Esophagus muscularis mucosa (tissue), 3 donors: ENCODE measurements around the gene MEF2D.

Experiments used
- POLR2AphosphoS5 ChIP-seq, 2 donors: sonication (generic); formaldehyde crosslinking; IDR thresholded peaks; one replicate each; pipeline ENCODE4 v1.6.1; 2017; ENCODE audit warnings: antibody characterized with exemption in 2 of 2
- TF ChIP-seq, protein P1 (sequence below), 3 experiments: fragments of 200-600 bp in 2 of 3; fragments of 450-650 bp in 1 of 3; sonication (generic) in 2 of 3; IDR thresholded peaks; one replicate each; pipeline ENCODE4 v1.5.1; 2017 to 2019; ENCODE audit warnings: antibody characterized with exemption in 3 of 3, mild to moderate bottlenecking in 2 of 3, moderate library complexity in 1 of 3

DNA sequence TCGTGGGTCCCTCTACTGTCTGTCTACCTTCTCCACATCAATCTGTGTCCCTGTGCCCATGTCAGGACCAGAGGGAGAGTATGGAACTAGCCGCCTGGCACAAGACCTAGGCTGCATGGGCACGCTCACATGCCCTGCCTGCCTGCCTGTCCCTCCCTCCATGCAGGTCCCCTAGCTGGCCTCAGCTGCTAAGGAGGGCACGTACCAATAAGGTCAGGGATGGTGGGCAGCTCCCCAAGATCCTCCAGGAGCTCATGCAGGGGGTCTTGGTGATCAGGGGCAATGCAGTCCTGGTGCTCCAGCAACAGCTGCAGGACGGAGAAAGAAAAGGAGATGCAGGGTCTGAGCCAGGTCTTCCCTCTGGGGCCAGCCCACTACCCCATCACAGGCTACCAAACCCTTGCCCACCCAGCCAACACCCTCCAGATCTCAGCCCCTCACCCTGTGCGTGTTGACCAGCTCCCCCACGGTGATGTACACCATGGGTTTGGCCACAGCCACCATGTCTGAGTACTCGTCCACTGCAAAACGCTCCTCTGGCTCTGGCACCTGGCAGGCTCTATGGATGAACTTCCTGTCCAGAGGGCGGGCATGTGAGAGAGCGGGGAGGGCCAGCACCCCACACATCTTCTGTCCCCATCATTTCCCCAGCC lies 33.1 kb upstream of the MEF2D start:
- TF ChIP-seq, protein P1, sequence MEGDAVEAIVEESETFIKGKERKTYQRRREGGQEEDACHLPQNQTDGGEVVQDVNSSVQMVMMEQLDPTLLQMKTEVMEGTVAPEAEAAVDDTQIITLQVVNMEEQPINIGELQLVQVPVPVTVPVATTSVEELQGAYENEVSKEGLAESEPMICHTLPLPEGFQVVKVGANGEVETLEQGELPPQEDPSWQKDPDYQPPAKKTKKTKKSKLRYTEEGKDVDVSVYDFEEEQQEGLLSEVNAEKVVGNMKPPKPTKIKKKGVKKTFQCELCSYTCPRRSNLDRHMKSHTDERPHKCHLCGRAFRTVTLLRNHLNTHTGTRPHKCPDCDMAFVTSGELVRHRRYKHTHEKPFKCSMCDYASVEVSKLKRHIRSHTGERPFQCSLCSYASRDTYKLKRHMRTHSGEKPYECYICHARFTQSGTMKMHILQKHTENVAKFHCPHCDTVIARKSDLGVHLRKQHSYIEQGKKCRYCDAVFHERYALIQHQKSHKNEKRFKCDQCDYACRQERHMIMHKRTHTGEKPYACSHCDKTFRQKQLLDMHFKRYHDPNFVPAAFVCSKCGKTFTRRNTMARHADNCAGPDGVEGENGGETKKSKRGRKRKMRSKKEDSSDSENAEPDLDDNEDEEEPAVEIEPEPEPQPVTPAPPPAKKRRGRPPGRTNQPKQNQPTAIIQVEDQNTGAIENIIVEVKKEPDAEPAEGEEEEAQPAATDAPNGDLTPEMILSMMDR (IDR thresholded peaks at IDR 0.05), result no peak
- no peak for TF ChIP-seq POLR2AphosphoS5 (IDR thresholded peaks at IDR 0.05)
